GM18909 (cell line): ENCODE measurements around the gene SPINK7.

Source experiments
- ATAC-seq: cut with Tn5 transposase; IDR thresholded peaks from one replicate; pipeline ENCODE4 v1.9.1; 2021; ENCODE audit warnings: mild to moderate bottlenecking; ENCODE audit not compliant: unreplicated experiment, poor library complexity

The SPINK7 gene

DNA sequence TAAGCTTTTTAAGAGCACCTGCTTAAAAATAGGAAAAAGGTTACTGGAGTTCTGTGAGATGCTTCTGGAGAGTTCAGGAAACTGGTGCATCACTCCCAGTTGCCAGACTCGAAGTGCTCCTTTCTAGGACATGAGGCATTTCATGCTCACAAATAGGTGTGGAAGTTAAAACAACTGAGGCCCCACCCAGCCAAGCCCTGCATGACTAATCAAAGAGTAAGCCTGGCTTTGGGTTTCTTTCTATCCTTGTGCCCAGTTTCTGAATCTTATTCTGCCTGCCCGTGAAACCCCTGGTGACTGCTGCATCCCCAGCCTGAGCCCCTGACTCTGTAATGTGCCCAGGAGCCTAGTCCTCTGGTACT is 30.8 kb downstream of the SPINK7 start:
- ATAC-seq = no peak

GRCh38 chr5:148343603-148344487 is 31.6 kb downstream of the SPINK7 start:
- no peak for ATAC-seq

DNA sequence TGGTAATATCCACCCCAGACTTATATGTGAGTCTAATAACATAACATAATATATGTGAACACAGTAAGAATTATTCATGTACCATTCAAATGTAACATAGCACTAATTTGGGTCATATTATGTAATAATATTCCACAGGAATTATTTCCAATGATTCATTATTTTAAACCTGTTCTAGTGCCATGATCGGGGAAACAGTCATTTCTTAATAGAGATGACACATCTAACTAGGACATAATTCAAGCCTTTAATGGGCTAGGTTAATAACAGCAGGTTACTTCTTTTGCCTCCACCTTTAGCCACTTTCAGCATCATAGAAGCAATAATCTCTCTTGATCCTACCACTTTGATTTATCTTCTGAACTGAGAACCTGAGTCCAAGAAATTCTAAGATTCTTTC is 35.5 kb downstream of the SPINK7 start:
- ATAC-seq = no peak

DNA sequence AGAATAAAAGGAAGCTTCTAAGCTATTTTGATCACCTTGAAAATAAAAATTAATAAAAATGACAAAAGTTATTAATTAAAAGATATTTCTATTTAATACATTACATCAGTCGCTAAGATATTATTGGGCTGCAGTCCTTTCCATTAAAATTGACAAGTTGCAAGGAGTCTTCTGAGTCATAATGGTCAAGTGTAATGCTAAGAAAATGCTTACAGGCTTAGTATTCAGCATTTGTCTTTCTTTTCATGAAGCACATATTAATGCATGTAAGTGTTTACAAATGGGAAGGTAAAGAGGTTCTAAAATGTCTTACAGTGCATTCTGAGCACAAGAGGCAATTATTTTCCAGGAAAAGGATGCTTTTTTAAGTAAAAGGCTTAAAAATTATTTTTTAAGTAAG is 40.5 kb downstream of the SPINK7 start:
- no peak for ATAC-seq

- ATAC-seq = no peak
Observed at GRCh38 chr5:148353634-148354033, 41.4 kb downstream of the SPINK7 start.

- ATAC-seq = no peak
Observed at GRCh38 chr5:148364343-148364742, 52.1 kb downstream of the SPINK7 start.
